Measurements from ENCODE around the gene ANKS3.

DNA sequence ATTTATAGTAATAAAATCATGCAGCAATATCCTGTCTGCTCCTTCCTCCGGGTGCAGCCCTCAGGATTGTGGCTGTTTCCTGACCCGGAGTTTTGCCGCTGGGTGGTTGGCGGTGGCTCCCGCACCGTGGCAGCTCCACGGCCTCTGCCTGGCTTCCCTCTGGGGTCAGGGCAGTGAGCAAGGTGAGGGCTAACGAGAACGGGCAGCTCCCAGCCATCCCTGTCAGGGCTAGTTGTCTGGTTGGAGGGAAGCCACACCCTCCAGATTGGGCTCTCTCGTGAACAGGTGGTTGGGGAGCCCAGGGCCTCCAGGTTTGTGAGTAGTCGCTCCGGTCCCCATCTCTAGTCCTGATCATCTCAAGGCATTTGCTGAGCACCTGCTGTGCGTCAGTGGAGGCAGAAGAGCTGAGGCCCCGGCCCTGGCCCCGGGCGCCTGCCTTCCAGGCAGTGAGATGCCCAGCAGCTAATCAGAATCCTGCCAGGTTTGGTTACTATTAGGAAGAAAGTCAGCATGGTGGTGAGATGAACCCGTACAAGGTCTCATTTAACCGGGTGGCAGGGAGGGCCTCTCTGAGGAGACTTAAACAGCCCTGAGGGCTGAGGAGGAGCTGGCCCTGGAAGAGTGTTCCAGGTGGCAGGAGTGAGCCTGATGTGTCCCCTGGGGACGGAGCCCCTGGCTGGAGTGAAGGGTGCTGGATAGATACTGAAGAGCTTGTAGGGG is 43.0 kb downstream of the ANKS3 start:
- TF ChIP-seq, protein P1, sequence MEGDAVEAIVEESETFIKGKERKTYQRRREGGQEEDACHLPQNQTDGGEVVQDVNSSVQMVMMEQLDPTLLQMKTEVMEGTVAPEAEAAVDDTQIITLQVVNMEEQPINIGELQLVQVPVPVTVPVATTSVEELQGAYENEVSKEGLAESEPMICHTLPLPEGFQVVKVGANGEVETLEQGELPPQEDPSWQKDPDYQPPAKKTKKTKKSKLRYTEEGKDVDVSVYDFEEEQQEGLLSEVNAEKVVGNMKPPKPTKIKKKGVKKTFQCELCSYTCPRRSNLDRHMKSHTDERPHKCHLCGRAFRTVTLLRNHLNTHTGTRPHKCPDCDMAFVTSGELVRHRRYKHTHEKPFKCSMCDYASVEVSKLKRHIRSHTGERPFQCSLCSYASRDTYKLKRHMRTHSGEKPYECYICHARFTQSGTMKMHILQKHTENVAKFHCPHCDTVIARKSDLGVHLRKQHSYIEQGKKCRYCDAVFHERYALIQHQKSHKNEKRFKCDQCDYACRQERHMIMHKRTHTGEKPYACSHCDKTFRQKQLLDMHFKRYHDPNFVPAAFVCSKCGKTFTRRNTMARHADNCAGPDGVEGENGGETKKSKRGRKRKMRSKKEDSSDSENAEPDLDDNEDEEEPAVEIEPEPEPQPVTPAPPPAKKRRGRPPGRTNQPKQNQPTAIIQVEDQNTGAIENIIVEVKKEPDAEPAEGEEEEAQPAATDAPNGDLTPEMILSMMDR (IDR thresholded peaks at IDR 0.05), result no peak
- TF ChIP-seq EP300 (IDR thresholded peaks at IDR 0.05), result no peak
- TF ChIP-seq POLR2A (IDR thresholded peaks at IDR 0.05), result no peak
